NOMO-1 (cell line): ENCODE measurements around the gene COL9A2.

ENCODE experiments used
- DNase-seq, 2 experiments: peaks; one replicate each; lab custom pipeline; 2025; ENCODE audit not compliant: unreplicated experiment in 2 of 2; lab: John Stamatoyannopoulos, UW

Gene COL9A2

GRCh38 chr1:40305451-40305850 is 11.6 kb downstream of the COL9A2 start:
- no peak for DNase-seq

DNA sequence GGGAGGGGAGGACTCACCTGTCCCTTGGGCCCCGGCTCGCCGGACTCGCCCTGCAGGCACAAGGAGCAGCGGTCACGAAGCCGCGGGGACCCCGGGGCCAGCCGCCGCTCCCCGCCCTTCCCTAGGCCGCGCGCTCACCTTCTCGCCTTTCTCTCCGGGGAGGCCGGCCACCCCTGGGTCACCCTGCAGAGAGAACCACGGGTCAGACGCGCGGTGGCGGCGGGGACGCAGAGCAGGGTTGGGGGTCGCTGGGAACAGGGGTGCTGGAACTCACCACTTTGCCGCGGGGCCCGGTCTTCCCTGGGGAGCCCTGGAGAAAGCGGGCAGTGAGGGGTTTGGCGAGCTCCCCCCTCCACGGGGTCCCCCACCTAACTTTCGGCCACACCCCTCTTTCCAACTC is 13.3 kb downstream of the COL9A2 start:
- DNase-seq = no peak

DNA sequence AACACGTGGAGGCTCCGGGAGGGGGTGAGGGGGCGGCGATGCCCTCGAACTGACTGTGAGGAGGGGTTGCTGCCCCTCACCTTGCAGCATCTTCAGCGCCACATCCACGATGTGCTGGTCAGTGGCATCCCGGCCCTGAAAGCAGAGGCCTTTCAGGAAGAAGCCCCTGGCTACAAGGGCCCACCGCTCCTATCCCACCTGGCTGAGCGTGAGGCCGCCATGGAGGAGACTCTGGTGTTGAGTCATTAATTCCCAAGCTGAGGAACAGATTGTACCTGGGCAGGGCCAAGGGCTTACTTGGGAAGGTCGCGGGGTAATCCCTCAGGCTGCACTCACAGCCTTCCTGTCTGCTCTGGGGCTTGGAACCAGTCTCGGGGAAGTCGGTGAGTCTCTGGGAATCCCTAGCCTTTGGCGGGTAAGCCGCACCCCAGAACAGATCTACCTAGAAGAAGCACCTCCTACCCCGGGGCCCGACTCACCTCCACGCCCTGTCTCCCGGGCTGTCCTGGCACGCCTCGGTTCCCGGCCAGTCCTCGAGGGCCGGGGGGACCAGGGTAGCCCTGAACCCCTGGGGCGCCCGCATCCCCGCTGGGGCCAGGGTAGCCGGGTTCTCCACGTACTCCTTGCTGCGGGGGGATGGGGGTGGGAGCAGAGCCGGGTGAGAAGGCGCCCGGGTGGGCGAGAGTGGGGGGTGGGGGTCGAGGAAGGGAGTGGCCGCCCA is 13.9 kb downstream of the COL9A2 start:
- no peak for DNase-seq

GRCh38 chr1:40302475-40302874 is 14.6 kb downstream of the COL9A2 start:
- DNase-seq = no peak

DNA sequence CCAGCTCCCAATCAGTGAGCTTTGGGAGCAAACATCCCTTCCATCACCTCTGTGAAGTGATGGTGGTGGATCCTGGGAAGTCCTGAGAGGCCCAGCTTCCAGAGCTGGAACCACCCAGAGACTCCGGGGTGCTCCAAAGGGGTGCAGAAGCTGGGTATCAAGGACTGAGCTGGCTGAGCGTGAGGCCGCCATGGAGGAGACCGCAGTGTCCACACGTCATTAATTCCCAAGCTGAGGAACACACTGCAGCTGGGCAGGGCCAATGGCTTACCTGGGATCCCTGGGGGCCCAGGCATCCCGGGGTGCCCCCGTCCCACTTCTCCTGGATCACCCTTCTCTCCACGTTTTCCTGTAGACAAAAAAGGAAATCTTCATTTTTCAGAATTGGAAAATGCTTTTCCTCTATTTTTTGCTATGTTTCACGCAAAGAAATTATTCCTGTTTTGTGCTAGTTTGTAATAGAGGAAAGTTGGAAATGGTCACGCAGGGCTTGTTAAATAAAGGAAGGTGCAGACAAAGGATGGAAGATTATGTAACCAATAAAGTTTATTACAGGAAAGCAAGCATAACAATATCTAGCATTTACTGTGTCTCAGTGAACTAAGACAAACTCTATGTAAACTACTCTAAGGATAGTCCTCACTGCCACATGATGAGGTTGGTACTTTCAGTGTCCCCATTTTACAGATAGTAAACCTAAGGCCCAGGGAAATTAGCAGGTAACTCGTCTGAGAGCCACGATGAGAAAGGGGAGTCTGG is 15.4 kb downstream of the COL9A2 start:
- no peak for DNase-seq

DNA sequence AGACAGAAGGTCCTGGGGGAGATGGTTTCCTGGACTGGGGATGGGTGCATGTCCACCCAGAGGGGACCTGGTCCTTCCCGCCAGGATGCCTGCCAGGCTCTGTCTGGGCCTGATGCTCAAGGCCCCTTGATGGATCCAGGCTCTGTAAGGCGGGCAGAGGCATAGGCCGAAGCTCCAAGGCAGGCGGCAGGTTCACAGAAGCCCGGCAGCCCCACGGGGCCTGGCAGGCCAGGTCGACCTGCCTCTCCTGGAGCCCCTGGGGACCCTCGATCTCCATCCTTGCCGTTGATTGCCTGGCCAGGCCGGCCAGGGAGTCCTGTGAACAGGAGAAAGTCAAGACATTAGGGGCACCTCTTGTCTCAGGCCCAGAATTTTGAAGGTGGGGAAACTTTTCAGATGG is 16.0 kb downstream of the COL9A2 start:
- DNase-seq = no peak

- no peak for DNase-seq
These were observed 16.4 kb downstream of the COL9A2 start for GRCh38 chr1:40300651-40301050.

GRCh38 chr1:40300249-40300567 is 16.9 kb downstream of the COL9A2 start:
- no peak for DNase-seq

- no peak for DNase-seq
These were observed 17.5 kb downstream of the COL9A2 start for GRCh38 chr1:40299366-40300248.

DNA sequence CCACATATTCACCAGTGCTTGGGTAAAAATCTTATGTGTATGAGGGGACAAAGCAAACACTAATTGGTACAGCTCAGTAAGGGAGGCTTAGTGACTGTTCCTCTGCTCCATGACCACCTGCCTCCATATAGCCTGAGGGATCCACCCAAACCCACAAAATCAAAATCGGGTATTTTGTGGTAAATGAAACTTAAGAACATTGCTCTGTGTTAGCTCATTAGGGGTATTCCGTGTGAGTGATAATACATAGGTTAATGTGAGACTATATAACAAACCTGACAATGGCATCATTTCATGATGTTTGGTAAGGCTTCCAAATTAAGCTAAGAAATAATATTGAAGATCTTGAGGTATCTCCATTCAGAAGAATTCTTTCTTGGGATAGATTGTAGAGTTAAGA is 25.8 kb downstream of the COL9A2 start:
- DNase-seq = no peak

DNA sequence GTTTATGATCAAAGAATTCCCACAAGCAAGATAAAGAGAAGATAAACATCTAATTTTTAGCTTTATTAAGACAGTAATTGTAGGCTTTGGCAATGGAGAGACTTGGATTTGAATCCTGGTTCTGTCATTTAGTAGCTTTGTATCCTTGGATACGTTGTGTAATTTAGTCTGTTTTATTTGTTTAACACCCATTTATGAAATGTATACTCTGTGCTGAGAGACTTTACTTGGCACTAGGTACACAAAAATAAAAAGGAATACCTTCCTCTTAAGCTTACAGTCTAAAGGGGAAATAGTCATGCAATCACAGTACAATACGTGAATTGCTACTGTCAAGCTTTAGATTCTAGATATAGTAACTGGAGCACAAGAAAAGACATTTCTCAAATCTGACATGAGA is 35.2 kb downstream of the COL9A2 start:
- no peak for DNase-seq

DNA sequence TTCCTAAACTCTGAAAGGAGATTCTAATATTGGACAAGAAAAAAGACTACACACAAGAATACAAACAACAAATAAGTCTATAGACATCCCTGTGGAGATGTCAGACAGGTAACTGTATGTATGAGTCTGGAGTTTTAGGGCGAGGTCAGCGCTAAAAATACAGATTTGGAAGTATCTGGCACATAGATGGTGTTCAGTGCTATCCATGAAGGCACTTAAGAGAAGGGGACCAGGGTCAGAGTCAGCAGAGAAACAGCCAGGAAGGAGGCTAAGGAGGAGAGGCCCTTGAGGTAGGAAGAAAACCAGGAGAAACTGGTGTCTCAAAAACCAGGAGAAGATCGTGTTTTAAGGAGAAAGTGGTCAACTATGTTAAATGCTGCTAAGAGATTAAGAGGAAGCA is 41.0 kb downstream of the COL9A2 start:
- DNase-seq = no peak

DNA sequence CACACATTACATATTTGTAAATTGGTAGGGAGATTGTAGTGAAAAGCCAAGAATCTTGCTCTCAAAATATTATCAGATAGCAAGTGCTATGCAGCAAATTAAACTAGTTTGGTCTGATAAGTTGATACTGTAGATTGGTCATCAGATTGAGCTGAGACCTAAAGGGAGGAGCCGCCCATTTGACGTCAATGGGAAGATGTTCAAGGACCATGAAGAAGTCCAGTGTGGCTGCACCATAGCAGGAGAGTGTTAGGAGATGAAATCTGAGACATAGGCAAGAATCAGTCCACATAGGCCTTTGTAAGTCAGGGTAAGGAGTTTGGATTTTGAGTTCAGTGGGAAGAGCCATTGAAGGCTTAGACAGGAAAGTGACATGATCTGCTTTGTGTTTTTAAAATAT is 42.8 kb downstream of the COL9A2 start:
- no peak for DNase-seq

GRCh38 chr1:40273547-40274166 is 43.4 kb downstream of the COL9A2 start:
- no peak for DNase-seq

DNA sequence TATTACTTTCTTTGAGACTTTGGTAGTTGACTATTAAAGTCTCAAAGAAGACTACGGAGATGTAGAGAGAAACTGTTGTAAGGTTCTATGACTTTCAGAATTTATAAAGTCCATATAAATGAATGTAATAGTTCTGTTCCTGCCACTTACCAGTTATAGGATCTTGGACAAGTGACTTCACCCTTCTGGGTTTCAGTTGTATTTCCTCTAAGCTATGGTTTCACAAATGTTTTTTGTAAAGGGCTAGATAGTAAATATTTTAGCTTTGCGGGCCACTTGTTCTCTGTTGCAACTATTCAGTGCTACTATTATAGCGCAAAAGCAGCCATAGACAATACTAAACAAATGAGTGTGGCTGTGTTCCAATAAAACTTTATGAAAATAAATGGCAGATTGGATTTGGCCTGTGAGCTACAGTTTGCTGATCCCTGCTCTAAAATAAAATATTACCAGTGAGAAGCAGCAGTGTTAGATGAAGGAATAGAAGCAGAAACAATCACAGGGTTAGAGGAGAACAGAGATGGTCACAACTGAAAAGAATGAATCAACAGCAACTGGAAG is 44.4 kb downstream of the COL9A2 start:
- no peak for DNase-seq

- DNase-seq = no peak
These were observed 46.8 kb downstream of the COL9A2 start for GRCh38 chr1:40270152-40270834.

GRCh38 chr1:40268211-40268610 is 48.9 kb downstream of the COL9A2 start:
- no peak for DNase-seq

DNA sequence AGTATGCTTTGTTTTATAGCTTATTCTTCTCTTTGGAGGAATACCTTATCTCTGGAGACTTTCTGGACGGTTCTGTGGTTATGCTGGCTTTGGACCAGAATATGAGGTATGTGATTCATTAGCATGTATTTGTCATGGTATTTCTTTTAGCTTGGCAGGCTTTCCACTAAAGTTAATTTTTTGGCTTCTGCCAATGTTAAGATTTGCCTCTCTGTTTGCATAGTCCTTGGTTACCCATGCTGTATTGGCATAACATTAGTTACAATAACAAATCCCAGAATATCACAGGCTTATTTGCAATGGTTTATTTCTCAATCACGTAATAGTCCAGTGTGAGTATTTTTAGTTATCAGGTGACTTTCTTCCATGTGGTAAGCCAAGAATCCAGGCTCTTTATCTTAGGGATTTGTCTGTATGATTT is 49.3 kb downstream of the COL9A2 start:
- DNase-seq = no peak

GRCh38 chr1:40266786-40267535 is 50.1 kb downstream of the COL9A2 start:
- no peak for DNase-seq

DNA sequence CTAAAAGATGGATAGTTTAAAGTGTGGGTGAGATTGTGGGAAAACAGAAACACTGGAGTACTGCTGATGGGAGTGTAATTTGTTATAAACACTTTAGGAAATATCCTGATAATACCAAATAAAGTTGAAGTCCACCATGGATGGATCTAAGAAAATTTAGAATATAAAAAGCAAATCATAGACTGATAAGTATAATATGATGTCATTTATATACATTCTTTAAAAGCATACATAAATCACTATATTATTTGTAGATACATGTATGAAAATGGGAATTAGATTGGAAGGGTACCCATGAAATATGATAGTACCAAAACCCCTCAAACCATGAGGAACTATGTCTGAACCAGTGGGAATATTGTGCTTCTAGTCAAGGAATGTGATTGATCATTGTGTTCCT is 51.2 kb downstream of the COL9A2 start:
- DNase-seq = no peak
